GM19351 (cell line): ENCODE measurements around the gene PRDM15.

ENCODE experiments used
- ATAC-seq: cut with Tn5 transposase; IDR thresholded peaks from one replicate; pipeline ENCODE4 v1.9.1; 2021; ENCODE audit warnings: mild to moderate bottlenecking, moderate library complexity; ENCODE audit not compliant: unreplicated experiment

Gene PRDM15

GRCh38 chr21:41879190-41879998 is at the start of gene PRDM15:
Gene PRDM15 (minus strand): TSS chr21:41879344. CDS start chr21:41860363, 18,981 bp downstream.
- ATAC-seq, result peak; percentile 68

- ATAC-seq, result peak; percentile 62
Observed at GRCh38 chr21:41928621-41929220, 49.6 kb upstream of the PRDM15 start.

GRCh38 chr21:41927727-41928409 is 48.7 kb upstream of the PRDM15 start:
- ATAC-seq, result no peak

- ATAC-seq, result no peak
Observed at GRCh38 chr21:41926807-41927171, 47.6 kb upstream of the PRDM15 start.

- ATAC-seq, result peak; percentile 69
Observed at GRCh38 chr21:41926117-41926806, 47.1 kb upstream of the PRDM15 start.

GRCh38 chr21:41925767-41926116 is 46.6 kb upstream of the PRDM15 start:
- ATAC-seq, result no peak

GRCh38 chr21:41924368-41924754 is 45.2 kb upstream of the PRDM15 start:
- no peak for ATAC-seq

- no peak for ATAC-seq
Observed at GRCh38 chr21:41923631-41924367, 44.7 kb upstream of the PRDM15 start.

- ATAC-seq, result no peak
Observed at GRCh38 chr21:41923186-41923585, 44.0 kb upstream of the PRDM15 start.

GRCh38 chr21:41921021-41921420 is 41.9 kb upstream of the PRDM15 start:
- ATAC-seq, result no peak

GRCh38 chr21:41920476-41920875 is 41.3 kb upstream of the PRDM15 start:
- no peak for ATAC-seq

GRCh38 chr21:41919666-41920398 is 40.7 kb upstream of the PRDM15 start:
- no peak for ATAC-seq

GRCh38 chr21:41918561-41919358 is 39.6 kb upstream of the PRDM15 start:
- ATAC-seq, result no peak

- ATAC-seq, result no peak
Observed at GRCh38 chr21:41917531-41917930, 38.4 kb upstream of the PRDM15 start.

- no peak for ATAC-seq
Observed at GRCh38 chr21:41916888-41917433, 37.8 kb upstream of the PRDM15 start.

GRCh38 chr21:41914965-41915364 is 35.8 kb upstream of the PRDM15 start:
- no peak for ATAC-seq

- ATAC-seq, result no peak
Observed at GRCh38 chr21:41914358-41914757, 35.2 kb upstream of the PRDM15 start.

GRCh38 chr21:41913230-41913629 is 34.1 kb upstream of the PRDM15 start:
- ATAC-seq, result no peak

GRCh38 chr21:41908829-41909228 is 29.7 kb upstream of the PRDM15 start:
- no peak for ATAC-seq
